Loucy (cell line): ENCODE measurements around the gene USHBP1.

ENCODE experiments used
- CTCF ChIP-seq: fragments of 200-600 bp; sonication (generic); conservative IDR thresholded peaks from 2 replicates; pipeline ENCODE4 v1.5.1; 2014; ENCODE audit warnings: mild to moderate bottlenecking, antibody characterized with exemption, low read length
- EZH2phosphoT487 ChIP-seq: fragments of 200-600 bp; IDR thresholded peaks from 2 replicates; pipeline ENCODE4 v1.6.1; 2018; ENCODE audit warnings: antibody characterized with exemption, mild to moderate bottlenecking, moderate library complexity, borderline replicate concordance

GRCh38 chr19:17264641-17264979 lies at the start of gene USHBP1:
- TF ChIP-seq CTCF (no peak), EZH2phosphoT487 (no peak)
